ENCODE data around the gene GPRC5C.
A peak's percentile ranks its signal among the peaks of the same experiment; 100 is the strongest.
"Not testable (repeated sequence)": the region's sequence is repeated elsewhere in the genome, so short reads cannot be mapped to it uniquely, and the experiment has no call there.

The GPRC5C gene

GRCh38 chr17:74404218-74404617, 27.7 kb upstream of the GPRC5C start (continued):
- no peak for TF ChIP-seq ZBTB8A (tag by site-specific recombination; IDR thresholded peaks at IDR 0.05)
- no peak for TF ChIP-seq ZNF175 (tag by site-specific recombination; IDR thresholded peaks at IDR 0.05)
- no peak for TF ChIP-seq ZNF791 (tag by site-specific recombination; IDR thresholded peaks at IDR 0.05)
- no peak for TF ChIP-seq ZNF24 (tag by site-specific recombination; IDR thresholded peaks at IDR 0.05)
- no peak for TF ChIP-seq ZNF837 (tag by site-specific recombination; IDR thresholded peaks at IDR 0.05)
- TF ChIP-seq ZFHX2 (tag by site-specific recombination; conservative IDR thresholded peaks at IDR 0.05) = no peak
- no peak for TF ChIP-seq ZNF324 (tag by site-specific recombination; IDR thresholded peaks at IDR 0.05)

GRCh38 chr17:74404789-74405188, 27.1 kb upstream of the GPRC5C start:
- TF ChIP-seq PRDM4 (tag by site-specific recombination; IDR thresholded peaks at IDR 0.05) (no peak), ZNF664 (tag by site-specific recombination; IDR thresholded peaks at IDR 0.05) (no peak), ZSCAN16 (tag by site-specific recombination; IDR thresholded peaks at IDR 0.05) (0 out of 2 replicates have a peak, but pooled peaks have one; percentile 12), ZBTB17 (tag by site-specific recombination; IDR thresholded peaks at IDR 0.05) (peak; percentile 43)
- POLR2A ChIA-PET = interaction anchor here (0.6 kb wide), 1 partner anchor 19 kb away, joined by 3 read pairs; no protein-coding TSS in a partner anchor
- Histone ChIP-seq H3K36me3 (ENCODE audit: control insufficient read depth in 2 of 2, insufficient read depth in 1 of 2, low read length in 2 of 2) (no peaks in the 10 kb centered on the region), H3K9me3 (ENCODE audit: control insufficient read depth, insufficient read depth, low read depth, low read length) (no peaks in the 10 kb centered on the region), H3K4me1 (ENCODE audit: control insufficient read depth, insufficient read depth, low read length) (no peaks in the 10 kb centered on the region), H3K4me3 (ENCODE audit: low read depth, low read length) (no peak overlapping the region), H3K27ac (ENCODE audit: extremely low read depth, low read depth, low read length) (no peak overlapping the region)
- CTCF ChIA-PET = interaction anchor here (1.2 to 9.1 kb wide), 2 partner anchors 13 to 51 kb away, joined by 4 to 61 read pairs; no protein-coding TSS in a partner anchor

- H3K4me1 ChIP-seq (ENCODE audit: control insufficient read depth, insufficient read depth, low read length); H3K9me3 ChIP-seq (ENCODE audit: control insufficient read depth, insufficient read depth, low read depth, low read length); H3K36me3 ChIP-seq (ENCODE audit: control insufficient read depth in 2 of 2, insufficient read depth in 1 of 2, low read length in 2 of 2); H3K4me3 ChIP-seq (ENCODE audit: low read depth, low read length); H3K27ac ChIP-seq (ENCODE audit: extremely low read depth, low read depth, low read length); POLR2A ChIA-PET: not testable (repeated sequence)
- CTCF ChIA-PET = interaction anchor here (0.9 to 9.1 kb wide), 3 partner anchors 13 to 50 kb away, joined by 4 to 61 read pairs (median 5); no protein-coding TSS in a partner anchor
Measured at GRCh38 chr17:74405311-74405710, 26.6 kb upstream of the GPRC5C start.

- ChIA-PET CTCF (interaction anchor here (0.8 to 9.1 kb wide), 3 partner anchors 27 to 48 kb away, joined by 3 to 61 read pairs (median 6); no protein-coding TSS in a partner anchor), POLR2A (interaction anchor here (0.6 kb wide), 1 partner anchor 91 kb away, joined by 5 read pairs; no protein-coding TSS in a partner anchor)
- Histone ChIP-seq H3K4me3 (ENCODE audit: low read depth, low read length) (no peak overlapping the region), H3K9me3 (ENCODE audit: control insufficient read depth, insufficient read depth, low read depth, low read length) (no peaks in the 10 kb centered on the region), H3K36me3 (ENCODE audit: control insufficient read depth in 2 of 2, insufficient read depth in 1 of 2, low read length in 2 of 2) (no peaks in the 10 kb centered on the region), H3K4me1 (ENCODE audit: control insufficient read depth, insufficient read depth, low read length) (no peaks in the 10 kb centered on the region), H3K27ac (ENCODE audit: extremely low read depth, low read depth, low read length) (no peak overlapping the region)
- TF ChIP-seq ZNF48 (tag by site-specific recombination; IDR thresholded peaks at IDR 0.05) (no peak), ZNF19 (tag by site-specific recombination; IDR thresholded peaks at IDR 0.05; ENCODE audit: low read depth) (no peak), ELK4 (IDR thresholded peaks at IDR 0.05; ENCODE audit: borderline replicate concordance, low read depth, low read length) (no peak), ZNF23 (tag by site-specific recombination; IDR thresholded peaks at IDR 0.05; ENCODE audit: borderline replicate concordance) (no peak), KLF16 (tag by site-specific recombination; IDR thresholded peaks at IDR 0.05) (no peak), ZNF311 (tag by site-specific recombination; IDR thresholded peaks at IDR 0.05; ENCODE audit: borderline replicate concordance) (no peak), CTCF (tag by site-specific recombination; IDR thresholded peaks at IDR 0.05) (no peak)
Measured at GRCh38 chr17:74407384-74407783, 24.5 kb upstream of the GPRC5C start.
